Effector CD4-positive, alpha-beta T cell (primary cell): ENCODE measurements around the gene EIF1B.

ENCODE experiments used
- DNase-seq: peaks from one replicate; pipeline ENCODE4 v3.0.0-alpha.2; 2020

Gene EIF1B

DNA sequence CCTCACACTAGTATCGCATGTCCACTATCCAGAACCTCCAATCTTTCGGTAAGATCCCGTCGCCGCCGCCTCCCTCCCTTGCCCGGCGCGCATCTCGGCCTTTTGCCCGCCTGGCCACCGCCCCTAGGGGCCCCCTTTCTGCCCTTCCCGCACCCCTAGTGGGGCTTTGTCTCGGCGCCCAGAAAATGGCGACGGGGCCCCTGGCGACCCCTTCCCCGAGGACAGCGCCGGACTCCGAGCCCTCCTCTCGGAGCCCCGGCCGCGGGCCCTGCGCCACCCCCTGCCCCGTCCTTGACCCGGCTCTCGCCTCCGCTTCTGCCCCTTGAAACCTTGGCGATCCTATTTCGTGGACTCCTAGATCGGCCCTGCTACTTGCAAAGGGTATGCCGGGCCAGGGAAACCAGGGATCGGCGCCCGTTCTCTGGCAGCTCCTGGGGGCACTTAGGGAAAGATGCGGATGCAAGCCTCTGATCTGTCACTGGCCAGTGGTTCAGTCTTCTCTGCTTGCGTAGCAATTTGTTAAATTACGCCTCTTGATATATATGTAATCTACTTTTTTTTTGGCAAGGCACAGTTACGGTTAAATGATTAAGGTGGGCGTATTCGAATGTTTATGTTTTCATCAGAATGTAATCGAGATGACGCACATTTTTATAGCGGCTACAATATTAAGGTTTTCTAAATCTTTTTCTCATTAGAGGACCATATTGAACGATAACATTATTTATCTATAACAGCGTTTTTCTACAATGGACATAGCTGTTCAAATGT, 603 bp downstream of the EIF1B start:
- peak; percentile 23 for DNase-seq

DNA sequence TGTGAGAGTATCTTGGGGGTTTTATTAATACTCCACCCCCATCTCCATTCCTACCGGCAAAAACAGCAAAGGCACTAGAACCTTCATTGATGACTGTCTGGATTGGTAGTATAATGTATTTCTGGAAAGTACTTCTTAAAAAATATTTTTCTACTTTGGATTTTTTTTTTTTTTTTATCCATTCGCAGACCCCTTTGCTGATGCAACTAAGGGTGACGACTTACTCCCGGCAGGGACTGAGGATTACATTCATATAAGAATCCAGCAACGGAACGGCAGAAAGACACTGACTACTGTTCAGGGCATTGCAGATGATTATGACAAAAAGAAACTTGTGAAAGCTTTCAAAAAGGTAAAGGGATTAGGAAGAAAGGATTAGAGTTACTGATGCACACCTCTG, 1.2 kb downstream of the EIF1B start:
- no peak for DNase-seq

GRCh38 chr3:40312661-40313226, 3.2 kb downstream of the EIF1B start:
- DNase-seq, result no peak

- no peak for DNase-seq
These were observed 4.7 kb downstream of the EIF1B start for GRCh38 chr3:40313975-40314860.

GRCh38 chr3:40317061-40317855, 7.8 kb downstream of the EIF1B start:
- DNase-seq, result peak; percentile 24

GRCh38 chr3:40321818-40322217, 12.3 kb downstream of the EIF1B start:
- DNase-seq, result no peak

- no peak for DNase-seq
These were observed 14.4 kb downstream of the EIF1B start for GRCh38 chr3:40323946-40324345.

DNA sequence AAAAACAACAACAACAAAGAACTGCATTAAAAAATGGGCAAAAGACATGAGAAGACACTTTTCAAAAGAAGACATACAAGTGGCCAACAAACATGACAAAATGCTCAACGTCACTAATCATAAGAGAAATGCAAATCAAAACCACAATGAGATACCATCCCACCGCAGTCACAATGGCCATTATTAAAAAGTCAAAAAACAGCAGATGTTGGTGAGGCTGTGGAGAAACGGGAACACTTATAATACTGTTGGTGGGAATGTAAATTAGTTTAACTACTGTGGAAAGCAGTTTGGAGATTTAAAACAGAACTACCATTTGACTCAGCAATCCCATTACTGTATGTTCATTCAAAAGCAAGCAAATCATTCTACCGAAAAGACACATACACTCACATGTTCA, 15.1 kb downstream of the EIF1B start:
- no peak for DNase-seq

DNA sequence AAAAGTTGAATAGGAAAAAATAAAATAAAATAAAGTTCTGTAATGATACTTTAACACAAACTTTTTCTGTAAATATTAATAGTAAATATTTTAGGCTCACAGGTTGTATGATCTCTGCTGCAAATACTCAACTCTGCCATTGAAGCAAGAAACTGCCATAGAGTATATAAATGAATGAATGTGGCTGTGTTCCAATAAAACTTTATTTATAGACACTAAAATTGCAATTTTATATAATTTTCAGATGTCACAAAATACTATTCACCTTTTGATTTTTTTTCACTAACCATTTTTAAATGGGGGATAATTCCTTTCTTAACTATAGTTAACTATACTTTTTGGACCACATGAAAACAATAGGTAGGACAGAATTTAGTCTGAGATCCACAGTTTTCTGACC, 16.0 kb downstream of the EIF1B start:
- no peak for DNase-seq

DNA sequence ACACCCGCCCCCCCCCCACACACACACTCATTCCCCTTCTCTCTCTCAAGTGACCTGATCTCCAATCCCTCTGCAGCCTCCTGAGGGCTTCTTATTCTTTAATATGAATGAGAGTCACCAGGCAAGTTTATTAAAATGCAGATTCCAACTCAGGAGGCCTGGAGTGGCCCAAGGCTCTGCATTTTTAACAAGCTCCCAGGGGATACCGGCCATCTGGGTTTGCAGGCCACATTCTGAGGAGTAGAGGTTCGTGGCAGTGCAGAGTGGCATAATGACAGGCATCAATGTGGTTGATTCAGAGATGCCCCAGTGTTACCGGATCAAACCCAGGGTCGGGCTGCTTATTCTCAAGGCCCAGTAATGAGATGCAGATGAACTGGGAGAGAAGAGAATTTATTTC, 18.9 kb downstream of the EIF1B start:
- DNase-seq, result no peak

GRCh38 chr3:40329071-40329470, 19.6 kb downstream of the EIF1B start:
- no peak for DNase-seq

DNA sequence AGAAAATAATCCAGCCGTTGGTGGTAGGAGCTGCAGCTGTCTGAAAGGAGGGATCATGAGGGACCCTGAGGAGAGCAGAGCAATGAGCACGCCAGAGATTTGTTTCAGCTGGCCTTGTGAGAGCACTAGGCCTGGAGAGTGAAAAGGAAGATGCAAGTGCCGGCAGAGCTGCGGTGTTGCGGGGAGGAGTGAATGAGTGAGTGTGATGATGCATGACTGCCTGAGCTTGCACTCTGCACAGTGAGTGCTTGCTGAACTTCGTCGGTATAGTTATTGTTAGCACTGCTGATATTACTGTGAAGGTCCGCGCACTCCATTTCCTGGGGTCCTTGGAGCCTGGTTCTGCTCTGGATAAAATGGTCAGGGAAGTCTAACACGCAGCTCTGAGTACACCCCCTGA, 23.2 kb downstream of the EIF1B start:
- no peak for DNase-seq

DNA sequence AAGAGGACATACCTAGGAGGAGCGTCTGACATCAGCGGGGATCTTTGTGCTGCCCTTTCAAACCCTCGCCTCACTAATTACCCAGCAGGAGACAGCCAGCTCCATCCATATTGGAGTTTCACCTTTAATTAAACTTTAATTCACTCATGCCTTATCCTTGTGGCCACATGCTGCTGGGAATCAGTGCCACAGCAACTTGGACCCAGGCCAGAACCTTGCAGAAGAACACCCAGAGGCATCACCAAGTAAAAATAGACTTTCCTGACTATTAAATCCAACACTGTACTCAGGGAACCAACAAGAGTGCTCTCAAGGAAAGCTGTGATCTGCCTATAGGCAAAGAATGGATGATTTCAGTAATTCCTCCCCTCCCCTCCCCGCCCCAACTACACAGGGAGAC, 23.9 kb downstream of the EIF1B start:
- no peak for DNase-seq

- no peak for DNase-seq
These were observed 24.3 kb downstream of the EIF1B start for GRCh38 chr3:40333852-40334251.

DNA sequence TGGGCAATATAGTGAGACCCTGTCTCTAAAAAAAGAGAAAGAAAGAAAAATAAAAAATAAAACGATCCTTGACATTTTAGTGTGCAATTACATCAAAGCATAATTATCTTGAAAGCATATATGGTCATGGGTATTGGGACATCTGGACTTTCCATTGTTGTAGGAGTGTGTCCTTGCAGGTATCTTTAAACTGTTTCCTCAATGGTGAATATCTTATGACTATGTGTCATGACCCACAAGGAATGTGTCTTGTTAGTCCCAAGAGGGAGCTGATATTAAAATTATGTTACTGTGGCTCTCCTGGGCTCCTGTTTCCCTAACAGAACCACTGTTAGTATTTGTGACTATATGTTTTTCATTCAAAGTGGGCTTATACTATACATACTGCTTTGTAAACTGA, 26.6 kb downstream of the EIF1B start:
- no peak for DNase-seq

DNA sequence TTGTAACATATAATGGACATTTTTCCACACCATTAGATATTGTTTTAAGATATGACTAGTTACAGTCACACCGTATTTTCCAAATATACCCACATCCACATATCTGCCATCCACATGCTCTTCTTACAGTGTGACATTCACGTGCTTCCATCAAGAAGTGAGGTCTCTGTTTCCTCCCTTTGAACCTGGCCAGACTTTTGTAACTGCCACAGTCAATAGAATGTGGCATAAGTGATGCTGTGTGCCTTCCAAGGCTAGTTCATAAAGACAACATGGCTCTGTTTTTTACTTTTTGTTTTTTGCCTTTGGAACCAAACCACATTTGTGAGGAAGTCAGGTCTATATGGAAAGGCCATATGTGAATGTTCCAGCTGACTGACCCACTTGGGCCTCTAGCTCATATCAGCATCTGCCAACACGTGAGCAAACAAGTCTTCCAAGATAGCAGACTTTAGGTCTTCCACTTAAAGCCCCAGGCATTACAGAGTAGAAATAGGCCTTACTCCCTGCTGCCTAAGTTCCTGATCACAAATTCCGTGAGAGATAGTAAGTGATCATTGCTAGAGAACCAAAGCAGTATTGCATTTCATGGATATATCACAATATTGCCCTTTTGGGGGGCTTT, 27.1 kb downstream of the EIF1B start:
- DNase-seq, result no peak

DNA sequence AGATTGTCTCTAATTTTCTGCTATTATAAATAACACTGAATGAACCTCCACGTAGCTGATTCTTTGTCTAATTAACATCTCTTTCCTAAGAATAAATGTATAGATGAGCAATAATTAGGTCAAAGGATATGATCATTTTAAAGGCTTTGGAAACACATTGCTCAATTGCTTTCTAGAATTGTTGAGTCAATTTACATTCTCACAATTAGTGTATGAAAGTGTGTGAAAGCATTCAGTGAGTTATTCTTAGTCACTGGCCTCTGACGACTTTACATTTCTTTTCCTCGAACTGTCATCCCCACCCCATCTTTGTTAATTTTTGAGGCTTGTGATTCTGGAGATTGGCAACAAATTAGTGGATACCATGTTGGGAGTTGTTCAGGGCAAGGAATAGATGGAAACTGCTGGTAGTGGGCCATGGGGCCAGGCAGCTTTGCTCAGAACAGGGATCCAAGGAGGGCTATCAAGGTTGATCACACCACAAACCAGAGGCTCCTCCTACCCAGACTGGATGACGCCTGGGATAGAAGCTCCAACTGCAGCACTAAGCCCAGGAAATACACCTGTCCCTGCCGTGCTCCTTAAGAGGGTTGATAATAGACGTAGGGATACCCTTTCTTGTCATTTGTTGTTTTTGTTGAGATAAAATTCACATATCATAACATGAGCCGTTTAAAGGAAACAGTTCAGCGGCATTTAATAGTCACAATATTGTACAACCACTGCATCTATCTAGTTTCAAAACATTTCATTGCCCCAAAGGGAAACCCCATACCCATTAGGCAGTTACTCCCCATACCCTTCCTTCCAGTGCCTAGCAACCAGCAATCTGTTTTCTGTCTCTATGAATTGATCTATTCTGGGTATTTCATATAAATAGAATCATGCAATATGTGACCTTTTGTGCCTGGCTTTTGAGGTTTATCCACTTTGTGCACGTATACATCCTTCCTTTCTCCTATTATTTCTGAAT, 27.9 kb downstream of the EIF1B start:
- no peak for DNase-seq

- DNase-seq, result no peak
These were observed 30.4 kb downstream of the EIF1B start for GRCh38 chr3:40339871-40340270.

DNA sequence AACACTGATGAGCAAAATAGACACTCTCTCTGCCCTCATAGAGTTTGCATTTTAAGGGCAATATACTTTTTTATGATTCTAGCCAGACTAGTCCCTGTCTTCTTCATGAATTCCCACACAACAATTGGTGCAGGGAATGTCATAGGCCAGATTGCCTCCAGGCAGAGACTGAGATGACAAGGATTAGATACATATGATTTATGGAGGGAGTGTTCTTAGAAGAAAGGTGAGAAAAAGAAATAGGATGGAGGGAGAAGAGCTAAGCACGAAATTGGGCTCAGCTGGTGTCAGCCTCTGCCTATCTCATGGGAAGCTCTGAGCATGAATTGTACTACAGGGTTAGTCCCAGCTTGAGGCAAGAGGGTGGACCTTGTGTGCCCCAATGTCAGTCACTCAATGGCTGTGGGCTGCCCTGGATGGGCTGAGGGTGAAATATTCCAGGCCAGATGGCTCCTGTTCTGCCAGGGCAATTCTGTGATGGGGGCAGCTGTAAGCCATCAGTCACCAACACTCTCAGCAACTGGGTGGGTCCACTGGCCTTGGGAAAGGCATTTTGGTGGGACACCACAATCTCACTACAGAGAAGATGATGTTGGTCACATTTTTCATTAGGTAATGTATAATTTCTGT, 31.1 kb downstream of the EIF1B start:
- no peak for DNase-seq

DNA sequence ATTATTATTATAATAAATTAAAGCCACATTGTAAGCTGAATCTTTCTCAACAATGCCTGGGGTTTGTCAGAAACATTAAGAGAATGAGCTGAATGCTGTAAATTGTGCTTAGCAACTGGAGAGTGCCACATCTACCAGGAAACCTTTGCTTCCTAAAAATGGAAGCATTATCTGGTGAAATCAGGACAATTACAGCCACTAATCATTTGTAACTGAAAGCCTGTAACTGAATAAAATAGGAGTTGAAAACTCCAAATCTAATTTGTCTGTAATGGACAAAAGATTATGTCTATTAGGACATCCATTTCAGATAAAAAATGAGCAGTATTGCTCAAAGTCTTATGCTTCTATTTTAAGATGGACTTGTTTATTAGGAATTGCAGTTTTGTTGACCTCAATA, 32.2 kb downstream of the EIF1B start:
- DNase-seq, result no peak

GRCh38 chr3:40350529-40350928, 41.0 kb downstream of the EIF1B start:
- no peak for DNase-seq
